HepG2 (cell line): ENCODE measurements around the gene DST. TPM values are rescaled to one million over a fixed set of nuclear protein-coding genes. Genes with fewer than 3 reads are reported as not detected.

Source experiments
- ATAC-seq: fragments of 200-7000 bp; cut with Tn5 transposase; 3 replicates; pipeline ENCODE4 v1.9.1; 2020; ENCODE audit warnings: mild to moderate bottlenecking, moderate library complexity
- BruUV-seq: library from RNA; stranded (reverse); fragments of 400-500 nt; replicated peaks from 2 replicates; lab custom pipeline; 2021; lab: Mats Ljungman, UMichigan
- CTCF ChIA-PET: fragments of 300-600 bp; formaldehyde crosslinking; extraction: SDS; loops from one replicate; lab custom pipeline; 2021; ENCODE audit warnings: low total read pairs, inconsistent platforms, low intra/inter-chr PET ratio; lab: Yijun Ruan, JAX
- POLR2A ChIA-PET: fragments of 350-600 bp; sonication (Branson Sonifier 250); formaldehyde crosslinking; loops from one replicate; lab custom pipeline; 2020; ENCODE audit warnings: antibody characterized with exemption, inconsistent platforms; lab: Yijun Ruan, JAX
- DNase-seq: peaks from one replicate; pipeline ENCODE4 v3.0.0-alpha.2; 2015; ENCODE audit warnings: low spot score
- FAIRE-seq: peaks from 3 replicates; lab custom pipeline; 2011; peaks lifted over from hg19 to GRCh38; lab: Jason Lieb, UNC
- H2AFZ ChIP-seq: one replicate; pipeline ENCODE4 v1.6.1; 2011; ENCODE audit warnings: low read length, inconsistent platforms
- H3K27ac ChIP-seq: fragments of 300-600 bp; 3 replicates; pipeline ENCODE4 v1.8.0; 2011; ENCODE audit warnings: mixed run types, mild to moderate bottlenecking, mixed read lengths, low read length, inconsistent platforms; ENCODE audit not compliant: insufficient read depth; ENCODE audit errors: extremely low read length
- H3K27me3 ChIP-seq, 2 experiments: fragments of 200-600 bp in 1 of 2; 2 replicates in 1 of 2; 3 replicates in 1 of 2; pipeline versions ENCODE4 v1.6.0 to v1.8.0; 2011; ENCODE audit warnings: low read length in 2 of 2, mild to moderate bottlenecking in 2 of 2, moderate library complexity in 2 of 2, inconsistent platforms in 1 of 2; ENCODE audit not compliant: insufficient read depth in 2 of 2, control insufficient read depth in 1 of 2
- H3K36me3 ChIP-seq, 2 experiments: fragments of 200-600 bp in 1 of 2; replicated peaks in 1 of 2; 2 replicates in 1 of 2; 3 replicates in 1 of 2; pipeline versions ENCODE4 v1.5.1 to v1.8.0; 2011; ENCODE audit warnings: low read length in 2 of 2, inconsistent platforms in 1 of 2; ENCODE audit not compliant: insufficient read depth in 2 of 2, control insufficient read depth in 1 of 2
- H3K4me1 ChIP-seq: 2 replicates; pipeline ENCODE4 v1.5.1; 2012; ENCODE audit warnings: low read length, inconsistent platforms; ENCODE audit not compliant: insufficient read depth
- H3K4me2 ChIP-seq: 2 replicates; pipeline ENCODE4 v1.6.0; 2011; ENCODE audit warnings: low read depth, low read length, inconsistent platforms
- H3K4me3 ChIP-seq, 3 experiments: fragments of 200-600 bp in 1 of 3; sonication (generic), shearing (Covaris generic) in 1 of 3; replicated peaks in 1 of 3; 2 replicates each; pipeline ENCODE4 v1.5.1; 2011 to 2016; ENCODE audit warnings: low read length in 3 of 3, inconsistent platforms in 2 of 3, low read depth in 2 of 3, mild to moderate bottlenecking in 2 of 3, control low read depth in 1 of 3, mixed read lengths in 1 of 3; ENCODE audit not compliant: insufficient read depth in 1 of 3
- H3K79me2 ChIP-seq: one replicate; pipeline ENCODE4 v1.6.1; 2011; ENCODE audit warnings: low read length, inconsistent platforms; ENCODE audit not compliant: insufficient read depth
- H3K9ac ChIP-seq: 2 replicates; pipeline ENCODE4 v1.6.0; 2011; ENCODE audit warnings: mild to moderate bottlenecking, low read depth, low read length, inconsistent platforms; ENCODE audit not compliant: insufficient read depth
- H3K9me3 ChIP-seq: 2 replicates; pipeline ENCODE4 v1.5.1; 2012; ENCODE audit warnings: mild to moderate bottlenecking, low read length
- H4K20me1 ChIP-seq: 2 replicates; pipeline ENCODE4 v1.6.0; 2011; ENCODE audit warnings: inconsistent platforms, mild to moderate bottlenecking, low read length, moderate library complexity; ENCODE audit not compliant: insufficient read depth
- ATF7 ChIP-seq, 2 experiments: fragments of 450-650 bp in 1 of 2; sonication (generic) in 1 of 2; formaldehyde crosslinking in 1 of 2; IDR thresholded peaks; 2 replicates each; pipeline versions ENCODE4 v1.4.0 to v1.6.1; 2016 to 2020; ENCODE audit warnings: antibody characterized with exemption in 1 of 2, mild to moderate bottlenecking in 1 of 2, missing genetic modification reagents in 1 of 2
- FOXO4 ChIP-seq: sonication (generic); formaldehyde crosslinking; conservative IDR thresholded peaks from 2 replicates; pipeline ENCODE4 v1.8.1; 2023; ENCODE audit warnings: missing genetic modification reagents
- HIC2 ChIP-seq: sonication (generic); formaldehyde crosslinking; IDR thresholded peaks from 2 replicates; pipeline ENCODE4 v1.9.0; 2022; ENCODE audit warnings: low read depth, missing genetic modification reagents
- HNF4A ChIP-seq: sonication (generic); formaldehyde crosslinking; IDR thresholded peaks from 2 replicates; pipeline ENCODE4 v1.4.0; 2020; ENCODE audit warnings: missing genetic modification reagents
- MYC ChIP-seq: sonication (generic); formaldehyde crosslinking; IDR thresholded peaks from 2 replicates; pipeline ENCODE4 v1.9.0; 2021; ENCODE audit warnings: missing genetic modification reagents, borderline replicate concordance
- NR1H2 ChIP-seq: sonication (generic); formaldehyde crosslinking; IDR thresholded peaks from 2 replicates; pipeline ENCODE4 v1.8.1; 2022; ENCODE audit warnings: low read depth, missing genetic modification reagents, borderline replicate concordance
- RELA ChIP-seq: sonication (generic); formaldehyde crosslinking; IDR thresholded peaks from 2 replicates; pipeline ENCODE4 v1.4.0; 2020; ENCODE audit warnings: missing genetic modification reagents
- TBL1XR1 ChIP-seq: fragments of 150-350 bp; IDR thresholded peaks from 2 replicates; pipeline ENCODE4 v1.6.1; 2014; ENCODE audit warnings: borderline replicate concordance, low read length; ENCODE audit not compliant: partially characterized antibody
- ZNF180 ChIP-seq: sonication (generic); formaldehyde crosslinking; IDR thresholded peaks from 2 replicates; pipeline ENCODE4 v1.4.0; 2020; ENCODE audit warnings: low read depth, missing genetic modification reagents, borderline replicate concordance
- ZNF687 ChIP-seq: sonication (generic); formaldehyde crosslinking; IDR thresholded peaks from 2 replicates; pipeline ENCODE4 v1.5.1; 2020; ENCODE audit warnings: mild to moderate bottlenecking, missing genetic modification reagents, moderate library complexity
- in situ Hi-C: cut with HindIII; loops from 2 replicates; pipeline ENCODE4 v1.10.0; 2017; ENCODE audit warnings: low pct_unique_long_range_greater_than_20kb; ENCODE audit not compliant: extremely low pct_ligation_motif_present
- intact Hi-C: fragments of 100-400 bp; cut with micrococcal nuclease; formaldehyde crosslinking; loops from one replicate; pipeline ENCODE4 v1.10.0; 2022; ENCODE audit not compliant: unreplicated experiment
- polyA plus RNA-seq, 8 experiments: library from polyadenylated mRNA; depleted of rRNA in 3 of 8; stranded (reverse) in 7 of 8; unstranded in 1 of 8; fragments of >200 nt; fragmentation: Illumina TruSeq in 4 of 8; extraction: Trizol in 4 of 8; gene quantifications; 2 replicates each; pipeline versions ENCODE4 v1.2.1 to v1.2.3, GENCODE V29; 2011 to 2016; ENCODE audit warnings: low read depth in 4 of 8, missing spikeins in 1 of 8, mixed read lengths in 1 of 8; ENCODE audit not compliant: insufficient read depth in 1 of 8
- total RNA-seq, 5 experiments: library from RNA; depleted of rRNA; stranded (reverse); fragments of >200 nt; fragmentation: Illumina TruSeq; extraction: Trizol; gene quantifications; 2 replicates each; pipeline ENCODE4 v1.2.3, GENCODE V29; 2016; ENCODE audit warnings: low read depth in 1 of 5

The DST gene
- total and polyA plus RNA-seq, 2 of the 13 experiments (the other 11 are each of a cell fraction or from before 2014, with no cell fraction given) = 64.4 to 89.0 TPM

- H3K9ac ChIP-seq = no peak overlapping the region
- H3K4me2 ChIP-seq = no peak overlapping the region
- peaks cover 0 to 2% of the 10 kb centered on the region in 2 experiments; a peak in 1 of 5 replicates for H3K36me3 ChIP-seq
- in situ Hi-C loops = no loop called here
- H3K4me3 ChIP-seq = no peak overlapping the region
- ChIA-PET POLR2A (no interaction called here), CTCF (no interaction called here)
- H3K4me1 ChIP-seq = peaks cover 18% of the 10 kb centered on the region
- FAIRE-seq (no peak), DNase-seq (no peak), ATAC-seq (no peak)
- H3K27ac ChIP-seq = no peak overlapping the region
- H2AFZ ChIP-seq = no peak overlapping the region
- intact Hi-C loops = no loop called here
- no peaks in the 10 kb centered on the region for H3K79me2 ChIP-seq
- H4K20me1 ChIP-seq = no peaks in the 10 kb centered on the region
- no TSS peak for BruUV-seq
- no peaks in the 10 kb centered on the region for H3K9me3 ChIP-seq
- H3K27me3 ChIP-seq = no peaks in the 10 kb centered on the region
- TF ChIP-seq RELA (CRISPR knock-in tag) (no peak), MYC (no peak), TBL1XR1 (no peak), ZNF180 (CRISPR knock-in tag) (no peak), ATF7 (IDR thresholded peaks at IDR 0.05) (no peak), ATF7 (CRISPR knock-in tag; IDR thresholded peaks at IDR 0.05) (no peak), ZNF687 (CRISPR knock-in tag) (no peak), HNF4A (CRISPR knock-in tag) (no peak), FOXO4 (CRISPR knock-in tag) (no peak), HIC2 (CRISPR knock-in tag) (no peak), NR1H2 (CRISPR knock-in tag) (no peak)
Measured at GRCh38 chr6:56567501-56567900, 75.2 kb downstream of the DST start.
